ENCODE data around the gene PHLPP2.
"Not testable (repeated sequence)": the region's sequence is repeated elsewhere in the genome, so short reads cannot be mapped to it uniquely, and the experiment has no call there.

The PHLPP2 gene

DNA sequence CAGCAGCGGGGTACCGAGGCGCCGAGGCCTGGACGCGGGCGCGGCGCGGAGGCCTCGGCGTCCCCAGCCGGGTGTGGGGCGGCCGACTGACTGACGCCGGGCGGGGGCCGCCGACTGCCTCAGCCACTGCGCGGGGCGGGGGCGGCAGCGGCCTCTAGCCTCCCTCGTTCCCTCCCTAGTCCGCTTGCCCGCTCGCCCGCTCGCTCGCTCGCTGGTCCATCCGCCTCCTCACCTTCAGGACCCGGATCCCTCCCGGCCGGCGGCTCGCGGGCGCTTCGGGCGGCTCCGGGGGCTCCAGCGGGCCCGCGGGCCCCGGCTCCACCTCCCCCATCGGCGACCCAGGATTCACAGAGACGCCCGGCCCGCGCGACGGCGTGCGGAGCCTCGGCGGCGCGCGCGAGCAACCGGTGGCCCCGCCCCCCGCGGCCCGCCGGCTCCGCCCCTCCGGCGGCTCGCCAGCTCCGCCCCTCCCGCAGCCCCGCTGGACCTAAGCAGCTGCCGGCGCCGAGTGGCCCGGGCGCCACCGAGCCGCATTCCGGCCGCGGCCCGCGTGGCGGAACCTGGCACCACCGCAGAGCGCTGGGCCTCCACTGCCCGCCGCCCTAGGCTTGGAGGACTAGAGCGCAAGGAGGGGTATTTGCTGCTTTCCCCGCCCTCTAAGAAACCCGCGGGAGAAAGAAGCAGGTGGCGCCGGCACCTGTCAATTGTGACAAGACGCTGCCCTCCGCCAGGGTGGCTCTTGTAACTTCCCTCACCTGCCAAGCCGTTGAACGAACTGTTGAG lies 773 bp downstream of the PHLPP2 start:
- in situ Hi-C loops (cut with HindIII; ENCODE audit: low sequenced_read_pairs), result no loop called here

DNA sequence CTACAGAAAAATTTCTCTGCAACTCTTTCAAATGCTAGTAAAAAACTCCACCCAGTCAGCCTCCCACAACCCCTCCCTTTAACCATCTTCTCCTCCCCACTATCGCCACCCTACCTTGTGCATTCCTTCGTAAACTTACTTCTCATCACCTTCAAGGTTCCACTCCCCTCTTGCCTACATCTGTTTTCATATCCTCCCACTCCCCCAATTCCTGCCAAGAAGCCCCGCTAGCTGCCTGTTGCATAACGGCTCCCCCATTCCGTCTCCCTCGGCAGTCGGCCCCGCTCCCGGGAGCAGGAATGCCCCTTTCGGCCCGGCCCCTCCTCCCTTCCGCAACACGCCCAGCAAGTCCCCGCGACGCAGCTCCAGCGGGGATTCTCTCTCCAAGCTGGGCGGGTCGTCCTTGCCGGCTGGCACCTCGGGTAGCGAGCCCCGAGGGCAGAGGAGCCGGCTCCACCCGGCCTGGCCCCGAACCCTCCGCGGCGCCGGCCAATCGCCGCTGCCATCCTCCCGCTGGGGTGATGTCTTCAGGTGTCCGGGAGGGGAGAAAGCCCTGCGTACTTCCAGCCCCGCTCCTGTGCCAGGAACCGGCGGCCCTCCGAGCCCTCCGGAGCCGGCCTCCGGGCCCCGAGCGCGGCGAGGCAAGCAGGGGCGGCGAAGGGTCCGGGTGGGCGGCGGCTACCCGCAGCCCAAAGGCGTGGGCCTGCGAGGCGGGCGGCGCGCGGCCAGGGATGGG lies 1.5 kb downstream of the PHLPP2 start:
- in situ Hi-C loops (cut with HindIII; ENCODE audit: low sequenced_read_pairs), result no loop called here

DNA sequence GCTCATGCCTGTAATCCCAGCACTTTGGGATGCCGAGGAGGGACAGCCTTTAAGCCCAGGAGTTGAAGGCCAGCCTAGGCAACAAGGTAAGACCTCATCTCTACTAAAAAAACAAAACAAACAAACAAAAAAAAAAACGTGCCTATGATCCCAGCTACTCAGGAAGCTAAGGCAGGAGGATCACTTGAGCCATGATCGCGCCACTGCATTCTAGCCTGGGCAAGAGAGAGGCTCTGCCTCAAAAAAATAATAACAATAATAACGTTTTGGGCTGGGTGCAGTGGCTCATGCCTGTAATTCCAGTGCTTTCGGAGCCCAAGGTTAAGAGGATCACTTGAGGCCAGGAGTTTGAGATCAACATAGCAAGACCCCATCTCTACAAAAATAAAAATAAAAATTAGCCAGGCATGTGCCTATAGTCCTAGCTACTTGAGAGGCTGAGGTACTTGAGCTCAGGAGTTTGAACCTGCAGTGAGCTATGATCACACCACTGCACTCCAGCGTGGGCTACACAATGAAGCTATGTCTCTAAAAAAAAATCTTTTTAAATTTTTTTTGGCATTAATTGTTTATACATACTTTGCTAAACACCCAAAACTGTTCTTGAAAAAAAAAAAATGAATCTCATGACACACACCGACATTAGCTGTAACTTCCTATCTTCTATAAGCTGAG lies 3.3 kb downstream of the PHLPP2 start:
- in situ Hi-C loops (cut with HindIII; ENCODE audit: low sequenced_read_pairs), result no loop called here

DNA sequence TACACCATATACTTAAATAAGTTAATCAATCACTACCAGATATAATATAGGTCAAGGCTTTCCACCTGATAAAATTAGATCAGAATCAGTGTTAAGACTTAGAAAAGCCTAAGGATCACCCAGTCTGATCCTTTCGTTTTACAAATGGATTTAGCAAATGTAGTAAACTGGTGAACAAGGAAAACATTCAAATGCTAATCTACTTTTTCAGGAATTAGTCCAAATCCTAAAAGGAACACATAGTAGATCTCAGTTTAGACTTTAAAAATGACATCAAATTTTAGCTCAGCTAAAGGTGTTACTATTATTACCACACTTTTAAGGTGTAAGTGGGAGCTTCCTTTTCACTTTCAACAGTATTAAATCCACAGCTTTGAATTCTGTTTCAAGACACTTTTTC lies 12.0 kb downstream of the PHLPP2 start:
- in situ Hi-C loops (cut with HindIII; ENCODE audit: low sequenced_read_pairs), result no loop called here

DNA sequence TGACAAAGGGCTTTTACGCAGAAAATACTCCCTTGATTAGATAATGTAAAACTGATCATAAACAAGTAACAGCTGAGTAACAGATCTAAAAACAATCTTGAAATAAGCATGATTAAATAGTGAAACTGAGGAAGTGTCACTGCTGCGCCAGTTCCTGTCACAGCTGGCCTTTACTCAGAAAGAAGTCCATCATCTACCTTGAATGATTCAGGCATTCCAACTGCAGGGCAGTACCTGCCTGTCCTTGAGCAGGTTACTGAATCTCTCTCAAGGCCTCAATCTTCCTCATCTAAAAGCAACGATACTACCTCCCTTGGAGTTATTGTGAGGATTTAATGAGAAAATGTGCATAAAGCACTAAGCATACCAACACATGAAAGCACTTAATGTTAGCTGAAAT lies 12.7 kb downstream of the PHLPP2 start:
- in situ Hi-C loops (cut with HindIII; ENCODE audit: low sequenced_read_pairs), result no loop called here

DNA sequence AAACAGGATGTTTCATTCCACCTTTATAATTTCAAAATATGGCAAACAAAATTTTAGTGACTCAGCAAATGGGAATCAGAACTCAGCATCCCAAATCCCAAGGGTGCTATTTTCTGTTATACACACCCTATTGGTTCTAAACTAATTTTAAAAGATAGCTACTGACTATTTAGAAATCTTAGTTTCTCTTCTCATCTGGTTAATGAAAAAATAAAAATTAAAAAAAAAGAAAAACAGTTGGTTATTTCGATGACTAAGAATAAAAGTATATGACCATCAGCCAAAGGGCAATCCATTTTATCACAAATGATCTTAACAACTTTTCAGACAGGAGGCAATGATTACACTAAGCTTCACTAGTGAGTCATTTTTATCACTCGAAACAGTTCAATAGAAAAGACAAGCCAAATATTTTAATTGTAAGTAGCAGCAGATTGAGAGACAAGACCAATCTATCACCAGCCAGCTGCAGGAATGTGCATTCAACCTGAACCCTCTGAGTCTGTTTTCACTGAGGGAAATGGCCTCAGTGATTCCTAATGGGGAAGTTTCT lies 15.2 kb downstream of the PHLPP2 start:
- in situ Hi-C loops (cut with HindIII; ENCODE audit: low sequenced_read_pairs), result no loop called here

DNA sequence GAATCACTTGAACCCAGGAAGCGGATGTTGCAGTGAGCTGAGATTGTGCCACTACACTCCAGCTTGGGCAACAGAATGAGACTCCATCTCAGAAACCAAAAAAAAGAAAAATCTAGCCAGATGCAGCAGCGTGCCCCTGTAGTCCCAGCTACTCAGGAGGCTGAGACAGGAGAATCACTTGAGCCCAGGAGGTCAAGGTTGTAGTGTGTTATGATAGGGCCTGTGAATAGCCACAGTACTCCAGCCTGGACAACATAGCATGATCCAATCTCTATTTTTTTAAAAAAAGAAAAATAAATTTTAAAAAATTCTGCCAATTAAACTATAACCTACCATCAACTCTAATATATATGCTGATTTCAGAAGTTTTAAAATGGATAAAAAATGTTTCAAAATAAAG lies 15.8 kb downstream of the PHLPP2 start:
- in situ Hi-C loops (cut with HindIII; ENCODE audit: low sequenced_read_pairs), result no loop called here

DNA sequence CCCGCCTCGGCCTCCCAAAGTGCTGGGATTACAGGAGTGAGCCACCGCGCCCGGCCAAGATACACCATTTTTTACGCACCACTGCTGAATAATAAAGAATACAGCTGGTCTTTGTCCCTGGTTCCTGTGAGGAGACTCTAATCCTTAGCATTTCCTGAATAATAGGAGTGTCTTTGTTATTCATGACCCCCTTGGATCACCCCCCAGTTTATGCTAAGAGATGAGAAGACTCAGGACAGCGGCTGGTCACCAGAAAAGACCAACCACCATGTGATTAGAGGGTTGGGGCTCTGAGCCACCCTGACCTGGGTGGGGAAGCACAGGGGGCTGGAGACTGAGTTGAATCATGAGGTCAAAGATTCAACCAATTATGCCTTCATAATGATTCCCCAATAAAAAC lies 17.3 kb downstream of the PHLPP2 start:
- in situ Hi-C loops (cut with HindIII; ENCODE audit: low sequenced_read_pairs), result no loop called here

DNA sequence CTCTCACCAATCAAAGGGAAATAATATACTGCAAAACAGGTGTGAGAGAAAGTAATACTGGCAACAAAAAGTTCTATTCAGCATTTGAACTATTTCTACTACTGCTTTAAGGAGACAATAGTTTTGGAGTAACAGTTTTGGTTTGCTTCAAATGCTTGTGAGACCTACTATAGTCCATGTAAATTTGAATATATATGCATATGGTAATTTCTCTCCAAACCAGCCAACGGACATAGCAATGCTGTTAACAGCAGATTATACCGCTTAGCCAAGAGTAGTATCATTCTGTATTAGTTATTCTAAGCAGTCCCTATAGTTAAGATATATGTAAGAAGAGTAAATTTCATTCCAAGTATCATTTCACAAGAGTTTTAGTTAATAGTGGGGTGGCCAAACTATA lies 18.5 kb downstream of the PHLPP2 start:
- in situ Hi-C loops (cut with HindIII; ENCODE audit: low sequenced_read_pairs), result no loop called here

DNA sequence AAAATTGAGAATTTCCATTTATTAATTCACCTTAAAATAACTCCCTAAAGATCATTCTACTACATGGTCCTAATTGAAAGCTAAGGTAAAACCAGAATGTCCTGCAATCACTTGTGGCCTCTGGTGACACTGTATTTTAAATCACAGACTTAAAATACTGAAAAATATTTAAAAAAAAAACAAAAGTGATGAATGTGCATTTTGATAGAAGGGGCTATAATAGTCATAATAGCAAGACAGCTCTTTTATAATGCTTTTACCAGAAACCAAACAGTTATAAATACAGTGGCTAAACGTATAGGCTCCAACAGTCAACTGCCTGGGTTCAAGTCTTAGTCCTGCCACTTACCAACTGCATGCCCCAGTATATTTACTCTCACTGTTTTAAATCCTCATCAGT lies 21.2 kb downstream of the PHLPP2 start:
- in situ Hi-C loops (cut with HindIII; ENCODE audit: low sequenced_read_pairs), result no loop called here

DNA sequence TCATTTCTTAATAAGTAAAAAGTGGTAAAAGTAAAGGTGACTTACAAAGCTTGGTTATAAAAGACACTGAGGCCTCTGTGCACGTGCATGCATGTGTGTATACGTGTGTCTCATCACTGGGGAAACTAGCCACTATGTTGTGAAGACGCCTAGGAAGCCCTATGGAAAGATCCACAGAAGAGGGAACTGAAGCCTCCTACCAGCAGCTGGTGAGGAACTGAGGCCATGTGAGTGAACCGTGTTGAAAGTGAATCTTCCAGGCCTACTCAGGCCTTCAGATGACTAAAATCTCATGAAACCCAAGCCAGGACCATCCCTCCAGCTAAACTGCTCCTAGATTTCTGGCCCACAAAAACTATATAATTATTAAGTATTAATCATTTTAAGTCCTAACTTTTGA lies 23.7 kb downstream of the PHLPP2 start:
- in situ Hi-C loops (cut with HindIII; ENCODE audit: low sequenced_read_pairs), result no loop called here

DNA sequence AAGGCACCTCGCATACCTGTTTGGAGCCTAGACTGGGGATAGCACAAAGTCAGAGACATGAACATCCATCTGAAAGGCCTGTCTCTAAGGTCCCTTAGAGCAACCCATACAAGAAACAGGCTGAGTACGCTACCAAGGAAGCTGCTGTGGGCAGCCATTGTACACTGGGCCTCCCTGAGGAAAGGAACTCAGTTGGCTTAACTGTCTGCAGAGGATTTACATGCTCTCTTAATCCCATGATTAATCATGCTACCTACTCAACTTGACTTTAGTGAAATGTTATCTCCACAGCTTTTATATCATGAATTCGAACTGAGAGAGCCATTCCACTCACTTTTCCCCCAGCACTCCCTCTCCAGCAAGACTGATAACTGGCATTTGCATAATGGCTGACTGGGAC lies 26.0 kb downstream of the PHLPP2 start:
- in situ Hi-C loops (cut with HindIII; ENCODE audit: low sequenced_read_pairs), result no loop called here

DNA sequence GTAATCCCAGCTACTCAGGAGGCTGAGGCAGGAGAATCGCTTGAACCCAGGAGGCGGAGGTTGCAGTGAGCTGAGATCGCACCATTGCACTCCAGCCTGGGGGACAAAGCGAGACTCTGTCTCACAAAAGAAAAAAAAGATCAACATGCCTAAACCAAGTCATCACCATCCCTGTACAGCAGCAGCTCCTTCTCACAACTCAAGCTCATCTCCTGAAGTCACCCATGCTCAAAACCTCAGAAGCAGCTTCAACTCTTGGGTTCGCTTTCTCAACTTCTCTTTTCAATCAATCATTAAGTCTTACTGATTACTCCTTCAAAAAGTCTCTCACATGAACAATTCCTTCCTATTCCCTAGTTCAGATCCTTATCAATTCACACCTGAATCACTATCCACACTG lies 31.3 kb downstream of the PHLPP2 start:
- in situ Hi-C loops (cut with HindIII; ENCODE audit: low sequenced_read_pairs), result no loop called here

DNA sequence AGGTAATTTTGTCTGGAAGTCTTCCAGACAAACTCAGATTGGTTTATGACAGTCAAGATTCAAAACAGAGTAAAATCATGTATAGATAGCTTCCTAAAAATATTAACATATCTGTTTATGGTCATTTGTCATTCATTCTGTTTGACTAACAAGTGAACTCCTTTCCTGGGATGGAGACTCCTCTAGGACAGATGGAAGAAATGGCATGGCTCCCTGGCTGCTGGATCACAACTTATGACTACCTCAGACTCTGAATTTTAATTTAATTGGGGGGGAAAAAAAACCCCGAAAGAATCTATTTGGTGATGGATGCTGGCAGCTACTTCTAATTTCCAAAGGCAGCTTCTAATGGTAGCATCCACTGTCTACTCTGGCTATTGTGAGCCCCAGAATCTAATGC lies 34.6 kb downstream of the PHLPP2 start:
- in situ Hi-C loops (cut with HindIII; ENCODE audit: low sequenced_read_pairs), result no loop called here

DNA sequence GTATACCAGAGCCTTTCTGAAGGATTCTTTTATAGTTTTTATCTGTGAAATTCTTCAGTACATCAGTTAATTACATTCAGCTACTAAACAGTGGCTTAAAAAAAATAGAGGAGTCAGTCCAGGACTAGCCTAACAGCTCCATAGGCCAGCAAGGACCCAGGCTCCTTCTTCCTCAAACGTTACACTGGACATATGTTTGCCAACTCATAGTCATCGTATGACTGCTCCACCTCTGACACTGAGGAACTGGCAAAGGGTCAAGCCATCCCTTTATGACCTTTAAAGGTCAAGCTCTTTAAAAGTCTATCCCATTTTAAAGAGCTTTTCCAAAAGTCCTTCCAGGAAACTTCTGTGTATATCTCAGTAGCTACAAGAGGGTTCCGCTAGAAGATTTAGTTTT lies 36.6 kb downstream of the PHLPP2 start:
- in situ Hi-C loops (cut with HindIII; ENCODE audit: low sequenced_read_pairs), result no loop called here

DNA sequence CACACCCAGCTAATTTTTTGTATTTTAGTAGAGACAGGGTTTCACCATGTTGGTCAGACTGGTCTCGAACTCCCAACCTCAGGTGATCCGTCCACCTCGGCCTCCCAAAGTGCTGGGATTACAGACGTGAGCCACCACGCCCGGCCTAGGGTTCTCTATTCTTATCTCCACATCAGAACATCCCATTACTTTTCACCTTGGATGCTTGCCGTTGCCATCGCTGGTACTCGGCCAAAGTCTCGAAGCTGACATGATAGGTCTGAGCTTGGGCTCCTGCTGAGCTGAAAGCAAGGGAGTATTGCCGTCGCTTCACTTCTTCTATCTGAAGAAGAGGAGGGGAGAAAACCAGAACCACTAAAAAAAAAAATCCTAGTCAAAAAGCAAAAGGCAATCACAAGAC lies 40.2 kb downstream of the PHLPP2 start:
- in situ Hi-C loops (cut with HindIII; ENCODE audit: low sequenced_read_pairs), result not testable (repeated sequence)

DNA sequence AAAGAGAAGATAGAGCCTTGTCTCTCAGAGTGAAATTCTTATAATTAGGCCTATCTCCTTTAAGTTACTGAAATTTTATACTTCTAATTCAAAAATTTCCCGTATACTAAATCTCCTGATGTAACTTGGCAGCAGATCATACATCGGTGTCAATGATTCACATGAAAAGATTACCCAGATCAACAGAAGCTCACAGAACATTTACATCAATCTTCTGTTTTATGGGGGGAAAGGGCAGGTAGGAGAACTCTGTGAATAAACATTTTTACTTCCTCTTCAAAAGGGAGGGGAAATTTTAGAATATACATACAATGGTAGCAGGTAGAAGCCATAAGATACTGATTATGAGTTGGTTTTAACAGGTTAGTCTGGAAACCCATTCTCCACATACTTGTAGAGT lies 43.1 kb downstream of the PHLPP2 start:
- in situ Hi-C loops (cut with HindIII; ENCODE audit: low sequenced_read_pairs), result no loop called here

DNA sequence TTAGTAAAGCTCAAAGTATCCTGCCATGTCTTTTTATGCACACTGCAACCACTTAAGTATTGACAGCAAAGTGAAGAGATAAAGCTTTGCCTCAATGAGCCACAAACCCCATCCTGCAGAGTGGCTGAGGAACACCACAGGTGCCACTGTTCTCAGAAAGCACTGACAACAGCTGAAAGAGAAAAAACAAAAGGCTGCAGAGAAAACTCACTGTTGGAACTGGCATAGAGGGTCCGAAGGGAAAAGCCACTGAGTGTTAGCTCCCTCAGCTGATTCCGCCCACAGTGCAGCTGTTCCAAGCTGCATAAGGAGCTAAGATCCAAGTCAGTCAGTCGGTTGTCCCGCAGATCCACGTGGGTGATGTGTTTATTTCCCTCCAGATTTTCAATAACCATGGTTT lies 48.3 kb downstream of the PHLPP2 start:
- in situ Hi-C loops (cut with HindIII; ENCODE audit: low sequenced_read_pairs), result no loop called here

DNA sequence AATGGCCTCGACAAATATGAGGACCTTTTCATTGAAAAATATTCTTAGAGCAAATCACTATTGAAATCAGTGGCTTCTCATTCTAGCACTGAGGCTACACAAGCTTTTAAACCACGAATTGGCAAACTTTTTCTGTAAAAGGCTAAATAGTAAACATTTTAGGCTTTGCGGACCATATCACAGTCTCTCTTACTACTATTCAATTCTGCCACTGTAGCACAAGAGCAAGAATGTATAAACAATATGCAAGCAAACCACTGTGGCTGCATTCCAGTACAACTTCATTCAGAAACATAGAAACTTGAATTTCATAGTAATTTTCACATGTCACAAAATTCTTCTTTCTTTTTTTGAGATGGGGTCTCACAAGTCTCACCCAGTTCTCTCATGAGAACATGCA lies 49.1 kb downstream of the PHLPP2 start:
- in situ Hi-C loops (cut with HindIII; ENCODE audit: low sequenced_read_pairs), result no loop called here

DNA sequence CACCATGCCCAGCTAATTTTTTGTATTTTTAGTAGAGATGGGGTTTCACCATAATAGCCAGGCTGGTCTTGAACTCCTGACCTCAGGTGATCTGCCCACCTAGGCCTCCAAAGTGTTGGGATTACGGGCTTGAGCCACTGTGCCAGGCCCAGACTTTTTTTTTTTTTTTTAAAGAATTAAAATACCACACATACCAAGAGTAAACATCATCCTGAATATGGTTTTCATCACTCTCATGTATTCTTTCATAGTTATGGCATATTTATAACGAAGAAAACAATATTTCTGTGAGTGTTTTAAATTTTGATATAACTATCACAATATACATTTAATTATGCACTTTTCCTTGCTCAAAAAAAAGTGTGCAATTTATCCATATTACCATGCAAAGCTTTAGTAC lies 50.3 kb downstream of the PHLPP2 start:
- in situ Hi-C loops (cut with HindIII; ENCODE audit: low sequenced_read_pairs), result no loop called here

DNA sequence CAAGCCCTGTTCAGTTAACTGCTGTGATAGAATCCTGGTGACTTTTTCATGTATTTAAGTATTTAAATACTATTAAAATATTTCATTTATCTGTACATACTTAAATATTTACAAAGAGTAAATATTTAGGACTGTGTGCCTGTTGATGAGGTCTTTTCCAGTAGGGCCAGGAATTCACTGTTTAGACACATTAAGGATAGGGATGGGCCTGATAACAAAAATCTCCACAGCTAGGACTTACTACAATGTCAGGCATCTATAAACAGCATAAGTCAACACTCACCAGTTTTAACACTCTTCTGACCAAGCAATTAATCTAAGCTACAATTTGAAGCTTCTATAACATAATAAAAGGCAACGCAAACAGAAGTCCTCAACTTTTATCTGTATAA lies 50.9 kb downstream of the PHLPP2 start:
- in situ Hi-C loops (cut with HindIII; ENCODE audit: low sequenced_read_pairs), result no loop called here

Measured in endothelial cell of hepatic sinusoid (primary cell).